Stimulated activated CD8-positive, alpha-beta memory T cell treated with anti-CD3 and anti-CD28 coated beads, Interleukin-2, amount 100 ng/mL, for 48 hours (primary cell): Measurements from ENCODE around the gene AQP1.

ENCODE experiments used
- DNase-seq, 2 donors: peaks; one replicate each; pipeline ENCODE4 v3.0.0-alpha.2; 2020; ENCODE audit warnings: low read depth in 2 of 2

Gene AQP1

GRCh38 chr7:30884881-30885280, 26.8 kb upstream of the AQP1 start:
- no peak for DNase-seq

DNA sequence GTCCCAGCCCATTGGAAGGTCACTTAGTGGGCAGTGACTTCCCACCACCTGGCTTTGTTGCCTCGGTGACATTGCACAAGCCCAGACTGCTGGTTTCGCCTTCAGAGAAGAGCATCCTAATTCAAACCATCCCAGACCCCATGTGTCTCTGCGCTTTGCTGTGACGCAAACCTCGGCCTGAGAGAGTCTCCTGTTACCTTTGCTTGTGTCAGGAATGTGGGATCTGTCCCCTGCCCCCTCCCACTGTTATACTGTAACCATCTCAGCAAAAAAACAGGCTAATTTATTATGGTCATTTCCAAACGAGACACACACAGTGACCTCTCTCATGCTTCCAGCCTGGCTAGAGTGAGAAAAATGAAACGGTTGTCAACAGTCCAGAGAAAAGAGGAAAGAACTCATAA, 25.0 kb upstream of the AQP1 start:
- no peak for DNase-seq

- DNase-seq = no peak
These were observed 24.2 kb upstream of the AQP1 start for GRCh38 chr7:30887464-30887872.

- no peak for DNase-seq
These were observed 22.9 kb upstream of the AQP1 start for GRCh38 chr7:30888747-30889146.

GRCh38 chr7:30890226-30890625, 21.4 kb upstream of the AQP1 start:
- no peak for DNase-seq

DNA sequence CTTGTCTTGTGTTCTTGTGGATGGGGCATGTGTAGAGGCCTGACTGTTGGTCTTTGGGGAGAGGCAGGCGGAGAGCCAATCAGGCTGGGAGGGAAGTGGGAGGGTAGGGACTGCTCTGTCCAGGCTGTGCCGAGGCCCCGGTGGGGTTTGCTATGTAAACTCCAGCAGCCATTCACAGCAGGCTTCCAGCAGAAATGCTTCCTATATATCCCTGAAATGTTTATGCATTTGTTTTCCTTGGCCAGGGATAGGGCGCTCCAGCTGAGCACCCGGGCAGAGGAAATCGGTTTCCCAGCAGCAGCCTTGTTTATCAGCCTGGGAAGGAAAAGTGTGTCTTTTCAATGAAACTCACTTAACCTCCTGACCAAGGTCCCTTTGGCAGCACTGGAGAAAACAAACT, 18.3 kb upstream of the AQP1 start:
- DNase-seq = no peak

DNA sequence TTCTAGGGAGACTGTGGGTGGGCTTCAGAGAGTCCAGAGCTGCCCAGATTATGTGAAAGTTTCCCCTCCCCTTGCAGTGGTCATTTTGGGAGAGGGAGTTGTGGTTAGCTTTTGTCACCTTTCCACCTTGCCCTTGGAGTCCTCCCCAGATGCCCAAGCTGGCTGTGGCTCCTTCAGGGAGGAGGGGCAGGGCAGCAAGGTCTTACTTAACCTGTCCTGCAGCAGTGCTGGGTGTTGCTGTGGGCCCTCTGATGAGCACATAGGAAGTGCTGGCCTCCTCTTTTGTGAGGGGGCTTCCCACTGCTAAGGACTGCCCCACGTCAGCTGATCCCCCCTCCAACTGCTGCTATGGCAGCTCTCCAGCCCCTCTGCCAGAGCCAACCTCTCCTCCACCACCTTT, 17.6 kb upstream of the AQP1 start:
- DNase-seq = no peak

- DNase-seq = no peak
These were observed 16.6 kb upstream of the AQP1 start for GRCh38 chr7:30894866-30895605.

DNA sequence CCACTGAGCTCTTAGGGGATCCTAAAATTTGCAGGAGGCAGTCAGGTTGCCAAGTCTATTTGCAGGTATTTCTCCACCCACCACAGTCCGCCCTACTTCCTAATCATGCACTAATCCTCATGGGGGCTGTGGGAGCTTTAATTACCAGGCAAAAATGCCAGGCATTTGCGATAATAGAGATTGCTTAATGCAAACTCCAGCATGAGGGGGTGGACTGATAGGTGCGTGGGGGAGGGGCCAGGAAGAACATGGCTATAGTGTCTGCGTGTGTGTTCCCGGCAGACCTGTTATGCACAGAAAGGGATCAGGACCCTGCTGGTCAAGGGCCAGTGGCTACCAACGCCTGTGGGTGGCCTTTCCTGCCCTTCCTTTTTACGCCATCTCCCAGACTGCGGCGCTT, 15.6 kb upstream of the AQP1 start:
- DNase-seq = no peak

GRCh38 chr7:30896783-30897637, 14.6 kb upstream of the AQP1 start:
- DNase-seq = no peak

- DNase-seq = no peak
These were observed 13.9 kb upstream of the AQP1 start for GRCh38 chr7:30897770-30898169.

DNA sequence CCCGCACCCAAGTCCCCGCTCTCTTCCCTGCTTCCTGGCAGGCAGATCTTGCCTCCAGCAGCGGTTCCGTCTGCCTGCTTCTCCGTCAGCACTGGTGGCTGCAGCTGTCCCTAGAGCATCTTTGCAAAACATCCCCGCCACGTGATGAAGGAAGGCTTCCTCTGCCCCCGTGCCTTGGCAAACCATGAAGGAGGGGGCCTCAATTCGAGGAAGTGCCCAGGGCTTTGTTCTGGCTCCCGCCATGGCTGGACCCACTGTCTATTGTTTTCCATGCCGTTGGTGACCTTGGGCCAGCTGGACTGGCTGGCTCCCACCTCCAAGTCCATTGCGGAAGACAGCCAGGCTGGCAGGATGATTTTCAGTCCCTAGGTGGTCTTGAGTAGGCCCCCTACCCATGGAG, 13.2 kb upstream of the AQP1 start:
- no peak for DNase-seq

DNA sequence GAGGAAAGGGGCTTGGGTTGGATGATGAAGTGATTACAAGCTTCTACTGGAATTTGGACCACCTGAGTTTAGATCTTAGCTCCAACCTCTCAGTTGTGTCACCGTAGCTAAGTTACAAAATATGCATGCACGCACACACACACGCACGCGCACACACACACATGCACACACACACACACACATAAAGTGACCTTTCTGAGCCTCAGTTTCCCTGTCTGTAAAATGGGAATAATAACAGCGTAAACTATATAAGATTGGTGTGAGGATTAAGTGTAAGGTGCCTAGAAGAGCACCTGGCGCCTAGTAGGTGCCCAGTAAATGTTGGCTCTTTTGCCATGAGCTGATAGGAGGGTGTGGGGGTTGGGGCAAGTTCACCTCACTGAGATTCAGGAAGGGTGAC, 12.6 kb upstream of the AQP1 start:
- no peak for DNase-seq

DNA sequence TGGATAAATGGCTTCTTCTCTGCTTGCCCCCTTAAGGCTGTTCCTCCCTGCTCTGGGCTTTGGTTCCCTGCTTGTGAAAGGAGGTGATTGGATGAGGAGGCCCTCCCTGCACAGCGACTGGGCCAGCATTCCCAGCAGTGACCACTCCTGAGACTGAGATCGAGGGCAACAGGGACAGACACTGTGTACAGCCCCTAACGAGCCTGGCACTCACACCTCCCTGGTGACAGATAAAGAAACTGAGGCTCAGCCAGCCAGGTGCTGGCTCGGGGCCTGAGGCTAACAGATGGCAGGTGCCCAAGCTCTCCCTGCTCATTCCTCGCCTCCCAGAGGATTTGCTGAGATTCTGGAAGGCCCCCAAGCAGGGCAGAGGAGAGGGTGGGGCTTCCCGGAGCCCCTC, 12.0 kb upstream of the AQP1 start:
- no peak for DNase-seq

DNA sequence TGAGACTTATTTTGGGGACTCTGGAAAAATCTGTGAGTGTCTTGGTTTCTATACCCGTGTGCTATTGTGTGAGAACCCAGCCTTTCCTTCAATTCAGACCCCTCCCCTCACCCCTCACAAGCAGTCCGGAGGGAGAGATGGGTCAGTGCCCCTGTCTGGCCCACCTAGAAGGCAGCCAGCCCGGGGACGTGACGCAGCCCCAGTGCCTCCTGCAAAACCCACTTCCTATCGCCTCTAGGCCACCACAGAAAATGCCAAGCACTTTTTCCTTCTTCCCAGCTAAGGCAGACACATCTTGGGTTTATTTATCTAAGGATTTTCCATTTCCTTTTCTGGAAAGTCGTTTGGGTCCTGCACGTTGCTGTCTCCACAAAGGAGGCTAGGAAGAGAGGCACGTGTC, 11.6 kb upstream of the AQP1 start:
- DNase-seq = no peak

GRCh38 chr7:30900803-30901362, 10.8 kb upstream of the AQP1 start:
- no peak for DNase-seq

GRCh38 chr7:30901856-30902255, 9.8 kb upstream of the AQP1 start:
- no peak for DNase-seq

DNA sequence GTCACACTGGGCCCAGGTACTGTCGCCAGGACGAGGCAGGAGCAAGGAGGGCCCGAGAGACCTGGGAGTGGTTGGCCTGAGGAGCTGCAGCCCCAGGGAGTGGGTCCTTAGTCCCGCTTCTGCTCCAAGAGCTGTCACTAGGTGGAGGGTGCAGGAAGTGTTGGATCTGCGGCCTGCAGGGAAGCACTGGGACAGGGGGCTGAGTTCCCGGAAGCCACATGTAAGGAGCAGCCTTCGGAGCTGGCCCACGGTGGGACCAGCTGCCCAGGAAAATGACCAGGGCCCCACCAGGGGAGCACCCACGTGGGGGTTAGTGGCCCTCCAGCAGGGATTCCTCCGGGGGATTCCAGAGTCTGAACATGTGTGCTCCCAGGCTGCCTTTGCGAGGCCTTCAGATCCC, 9.2 kb upstream of the AQP1 start:
- DNase-seq = no peak

- no peak for DNase-seq
These were observed 8.5 kb upstream of the AQP1 start for GRCh38 chr7:30903146-30903545.

DNA sequence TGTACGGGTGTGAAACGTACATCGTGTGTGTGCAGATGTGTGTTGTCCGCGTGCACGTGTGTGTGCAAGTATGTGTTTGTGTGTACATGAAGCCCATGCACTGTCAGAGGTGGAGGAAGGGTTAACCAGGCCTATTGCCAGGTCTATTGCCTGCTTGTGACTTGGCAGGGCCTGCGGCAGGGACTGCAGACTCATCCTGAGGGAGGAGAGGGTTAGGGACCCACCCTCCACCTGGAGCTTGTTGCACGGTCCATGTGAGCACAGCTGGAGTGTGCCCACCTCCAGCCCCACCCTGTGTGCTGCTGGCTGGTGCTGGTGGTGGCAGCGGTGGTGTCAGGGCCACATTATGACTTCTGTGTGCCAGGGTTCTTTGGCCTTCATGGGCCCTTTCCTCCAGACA, 7.1 kb upstream of the AQP1 start:
- DNase-seq = no peak

GRCh38 chr7:30905078-30906012, 6.3 kb upstream of the AQP1 start:
- DNase-seq = no peak

- DNase-seq = no peak
These were observed 5.6 kb upstream of the AQP1 start for GRCh38 chr7:30906014-30906413.
